Central memory CD8-positive, alpha-beta T cell (primary cell): Measurements from ENCODE around the gene CCL13.

Experiments
- ATAC-seq: fragments of 150-1000 bp; cut with Tn5 transposase; replicated peaks from 2 replicates; pipeline ENCODE4 v1.10.0; 2022; ENCODE audit warnings: mild to moderate bottlenecking, moderate FRiP score, moderate number of reproducible peaks; ENCODE audit not compliant: poor library complexity, severe bottlenecking; ENCODE audit errors: extremely low read depth
- DNase-seq, 2 donors: peaks; one replicate each; pipeline ENCODE4 v3.0.0; 2021; ENCODE audit warnings: low spot score in 2 of 2
- H3K27ac Mint-ChIP-seq: one replicate; pipeline ENCODE4 v1.8.0; 2022; ENCODE audit warnings: low read depth, mild to moderate bottlenecking, moderate library complexity, mixed read lengths
- H3K27me3 Mint-ChIP-seq: one replicate; pipeline ENCODE4 v1.8.0; 2022; ENCODE audit warnings: mixed read lengths
- H3K36me3 Mint-ChIP-seq: one replicate; pipeline ENCODE4 v1.8.0; 2022; ENCODE audit warnings: mild to moderate bottlenecking, moderate library complexity, mixed read lengths; ENCODE audit not compliant: insufficient read depth
- H3K4me1 Mint-ChIP-seq: one replicate; pipeline ENCODE4 v1.8.0; 2022; ENCODE audit warnings: mixed read lengths
- H3K4me3 Mint-ChIP-seq: one replicate; pipeline ENCODE4 v1.8.0; 2022; ENCODE audit warnings: mild to moderate bottlenecking, moderate library complexity, mixed read lengths
- H3K9me3 Mint-ChIP-seq: one replicate; pipeline ENCODE4 v1.8.0; 2022; ENCODE audit warnings: mixed read lengths

CCL13 gene

DNA sequence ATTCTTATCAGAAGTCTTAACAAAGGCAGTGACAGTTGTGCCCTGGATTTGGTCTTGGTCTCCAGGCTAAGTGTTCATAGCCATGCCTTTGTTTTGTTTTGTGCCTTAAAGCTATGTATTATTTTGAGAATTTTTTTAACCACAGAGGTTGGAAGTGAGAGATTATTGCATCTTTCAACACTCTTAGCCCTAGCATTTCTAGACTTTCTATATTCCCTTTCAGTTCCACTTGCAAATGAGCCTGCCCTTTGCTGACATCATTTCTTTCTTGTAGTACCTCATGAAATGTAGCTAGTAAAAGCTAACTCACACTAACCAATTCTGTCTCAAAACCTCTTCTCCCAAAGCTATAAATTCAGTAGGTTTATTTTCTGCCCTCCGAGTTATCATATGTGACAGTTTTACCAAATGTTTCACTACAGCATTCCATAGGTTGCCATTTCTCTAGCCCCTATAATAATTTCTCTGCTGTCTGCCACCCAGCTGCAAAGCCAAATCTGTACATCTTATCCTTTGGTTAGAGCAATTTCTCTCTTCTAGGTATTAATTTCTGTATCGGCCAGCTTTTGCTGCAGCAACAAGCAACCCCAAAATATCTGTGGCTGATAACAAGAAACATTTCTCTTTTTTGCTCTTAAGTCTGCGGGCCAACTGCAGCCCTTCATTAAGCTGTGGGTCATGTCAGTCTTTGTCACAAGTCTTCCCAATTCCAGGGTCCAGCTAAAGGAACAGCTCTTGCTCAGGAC, 21.0 kb downstream of the CCL13 start:
- Mint-ChIP-seq H3K27ac (no peak overlapping the region), H3K4me3 (no peak overlapping the region)

DNA sequence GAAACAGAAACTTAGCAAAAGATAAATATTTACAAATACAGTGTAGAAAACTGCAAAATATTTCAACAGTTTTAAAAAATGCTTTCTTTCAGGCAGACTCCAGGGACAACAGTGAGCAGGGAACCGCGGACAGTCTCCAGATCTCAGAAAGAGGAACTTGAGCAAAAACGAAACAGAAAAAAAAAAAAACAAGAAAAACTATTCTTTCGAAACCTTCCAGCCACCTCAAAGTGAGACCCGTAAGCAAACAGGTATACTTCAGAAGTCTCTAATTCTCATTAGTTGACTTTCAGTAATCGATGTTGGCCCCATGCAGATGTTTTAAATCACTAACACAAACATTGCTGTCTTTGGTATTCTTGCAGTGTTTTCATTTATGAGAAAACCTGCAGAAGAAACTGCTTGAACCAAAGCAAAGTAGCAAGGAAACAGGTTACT, 22.4 kb downstream of the CCL13 start:
- Mint-ChIP-seq H3K4me3 (no peak overlapping the region), H3K9me3 (no peaks in the 10 kb centered on the region), H3K4me1 (peaks cover 10% of the 10 kb centered on the region), H3K27ac (no peak overlapping the region), H3K36me3 (peaks cover 2% of the 10 kb centered on the region), H3K27me3 (peaks cover 27% of the 10 kb centered on the region)
- no peak for DNase-seq
- ATAC-seq = no peak

More for the DNA sequence above, 21.0 kb downstream of the CCL13 start:
- Mint-ChIP-seq H3K4me1 (peaks cover 4% of the 10 kb centered on the region), H3K36me3 (no peaks in the 10 kb centered on the region), H3K9me3 (no peaks in the 10 kb centered on the region), H3K27me3 (peaks cover 16% of the 10 kb centered on the region)
- no peak for DNase-seq
- no peak for ATAC-seq

DNA sequence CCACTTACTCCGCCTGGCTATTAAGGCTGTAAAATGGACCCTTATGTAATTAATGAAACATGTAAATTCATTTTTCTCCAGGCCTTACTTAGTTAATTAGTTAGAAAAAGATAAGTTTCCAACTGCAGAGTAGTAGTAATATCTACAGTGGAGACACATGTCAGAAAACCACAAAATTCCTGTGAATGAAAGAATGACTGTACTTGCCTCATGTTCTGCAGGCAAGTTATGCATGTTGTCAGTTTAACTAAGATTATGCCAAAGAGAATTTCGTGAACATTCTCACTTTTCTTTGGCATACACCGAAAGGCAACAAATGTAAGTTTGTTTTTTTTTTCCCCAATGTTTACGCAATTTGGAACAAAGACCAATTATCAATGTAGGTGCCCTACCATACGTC, 23.6 kb downstream of the CCL13 start:
- Mint-ChIP-seq H3K4me3 (no peak overlapping the region), H3K27ac (no peak overlapping the region)

DNA sequence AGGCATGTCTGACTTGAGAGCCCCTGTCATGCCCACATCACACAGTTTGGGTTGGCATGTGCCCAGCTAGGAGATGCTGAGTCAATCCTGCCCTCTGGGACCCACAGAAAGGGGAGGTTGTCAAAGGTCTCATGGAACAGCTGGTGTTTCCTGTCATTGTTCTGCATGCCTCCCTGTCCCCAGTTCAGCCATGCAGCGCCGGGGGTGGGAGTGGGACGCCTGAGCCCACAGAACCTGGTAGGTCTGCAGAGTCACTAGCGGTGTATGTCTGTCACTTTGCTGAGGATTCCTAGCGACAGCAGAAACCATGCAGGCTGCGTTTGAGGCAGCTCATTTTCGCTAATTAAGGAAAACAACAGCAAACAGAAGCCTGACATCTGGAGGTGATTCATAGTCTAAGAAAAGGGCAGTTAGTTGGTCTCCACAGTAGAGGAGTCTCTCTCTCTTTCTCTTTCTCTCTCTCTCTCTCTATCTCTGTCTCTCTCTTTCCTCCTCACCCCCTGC, 26.4 kb downstream of the CCL13 start:
- Mint-ChIP-seq H3K36me3 (peaks cover 2% of the 10 kb centered on the region), H3K27ac (no peak overlapping the region), H3K4me1 (peaks cover 10% of the 10 kb centered on the region), H3K4me3 (peak overlapping the region; percentile 7), H3K9me3 (no peaks in the 10 kb centered on the region), H3K27me3 (peaks cover 53% of the 10 kb centered on the region)
- ATAC-seq (peak; percentile 24), DNase-seq (no peak)

More for the DNA sequence above, 23.6 kb downstream of the CCL13 start:
- DNase-seq (no peak), ATAC-seq (no peak)
- Mint-ChIP-seq H3K36me3 (peaks cover 2% of the 10 kb centered on the region), H3K4me1 (peaks cover 10% of the 10 kb centered on the region), H3K9me3 (no peaks in the 10 kb centered on the region), H3K27me3 (peaks cover 32% of the 10 kb centered on the region)

GRCh38 chr17:34383216-34383615, 26.9 kb downstream of the CCL13 start:
- Mint-ChIP-seq H3K4me1 (peaks cover 10% of the 10 kb centered on the region), H3K27ac (no peak overlapping the region), H3K4me3 (peak overlapping the region; percentile 7)

DNA sequence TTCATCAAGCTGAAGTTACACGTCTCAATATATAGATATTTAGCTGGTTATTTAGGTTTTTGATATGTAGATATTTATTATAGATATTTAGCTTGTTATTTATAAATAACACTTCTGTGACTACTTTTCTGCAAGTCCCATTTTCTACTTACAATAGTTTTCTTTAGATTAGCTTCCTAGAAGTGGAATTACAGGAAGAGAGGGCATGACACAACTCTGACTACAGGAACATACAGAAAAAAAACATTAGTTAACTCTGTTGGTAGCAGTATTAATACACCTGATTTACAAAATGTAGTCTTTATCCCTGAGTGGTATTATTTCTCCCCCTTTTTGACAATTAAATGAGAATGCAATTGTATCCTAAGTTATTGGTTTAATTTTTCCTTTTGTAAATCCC, 28.0 kb downstream of the CCL13 start:
- Mint-ChIP-seq H3K4me1 (peaks cover 9% of the 10 kb centered on the region), H3K27me3 (peaks cover 53% of the 10 kb centered on the region), H3K36me3 (peaks cover 2% of the 10 kb centered on the region), H3K9me3 (no peaks in the 10 kb centered on the region), H3K27ac (no peak overlapping the region), H3K4me3 (no peak overlapping the region)
- no peak for DNase-seq
- ATAC-seq = no peak

More at GRCh38 chr17:34383216-34383615, 26.9 kb downstream of the CCL13 start:
- Mint-ChIP-seq H3K9me3 (no peaks in the 10 kb centered on the region), H3K27me3 (peaks cover 53% of the 10 kb centered on the region), H3K36me3 (peaks cover 2% of the 10 kb centered on the region)
- ATAC-seq (no peak), DNase-seq (no peak)

DNA sequence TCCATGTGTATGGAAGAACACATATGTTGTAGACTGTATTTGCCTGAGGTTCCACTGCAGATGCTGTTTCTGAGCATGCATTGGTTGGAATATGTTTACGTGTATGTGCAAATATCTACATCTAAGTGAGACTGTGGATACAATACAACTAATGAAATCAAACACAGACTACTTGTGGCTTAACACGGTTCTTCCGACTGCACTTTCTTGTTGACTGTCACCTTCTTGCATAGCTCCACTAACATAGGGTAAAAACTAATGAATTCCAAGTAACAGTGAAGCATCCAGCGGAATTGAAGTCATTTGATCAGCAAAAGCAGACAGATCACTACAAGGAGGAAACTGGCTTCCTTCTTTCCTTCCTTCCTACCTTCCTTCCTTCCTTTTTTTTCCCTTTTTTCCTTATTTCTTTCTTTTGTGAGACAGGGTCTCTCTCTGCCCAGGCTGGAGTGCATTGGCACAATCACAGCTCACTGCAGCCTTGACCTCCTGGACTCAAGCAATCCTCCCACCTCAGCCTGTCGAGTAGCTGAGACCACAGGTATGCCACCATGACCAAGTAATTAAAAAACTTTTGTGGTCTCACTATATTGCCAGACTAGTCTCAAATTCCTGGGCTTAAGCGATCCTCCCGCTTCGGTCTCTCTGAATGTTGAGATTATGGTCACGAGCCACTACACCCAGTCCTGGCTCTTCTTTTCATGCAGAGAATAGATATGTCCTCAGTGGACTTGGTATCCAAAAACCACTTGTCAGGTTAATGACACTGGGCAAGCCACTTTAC, 28.7 kb downstream of the CCL13 start:
- H3K4me3 Mint-ChIP-seq = no peak overlapping the region
- no peak overlapping the region for H3K27ac Mint-ChIP-seq
- no peaks in the 10 kb centered on the region for H3K9me3 Mint-ChIP-seq
- H3K36me3 Mint-ChIP-seq = peaks cover 2% of the 10 kb centered on the region
- ATAC-seq (no peak), DNase-seq (no peak)
- H3K27me3 Mint-ChIP-seq = peaks cover 53% of the 10 kb centered on the region
- H3K4me1 Mint-ChIP-seq = peaks cover 11% of the 10 kb centered on the region

- no peak for DNase-seq
- Mint-ChIP-seq H3K36me3 (peaks cover 2% of the 10 kb centered on the region), H3K27ac (no peak overlapping the region), H3K9me3 (no peaks in the 10 kb centered on the region), H3K4me1 (peaks cover 11% of the 10 kb centered on the region), H3K27me3 (peaks cover 47% of the 10 kb centered on the region), H3K4me3 (no peak overlapping the region)
- ATAC-seq = no peak
These were observed 30.0 kb downstream of the CCL13 start for GRCh38 chr17:34386343-34386696.

GRCh38 chr17:34386697-34387550, 30.6 kb downstream of the CCL13 start:
- Mint-ChIP-seq H3K4me3 (no peak overlapping the region), H3K27me3 (peaks cover 41% of the 10 kb centered on the region), H3K36me3 (peaks cover 3% of the 10 kb centered on the region), H3K4me1 (peaks cover 11% of the 10 kb centered on the region), H3K27ac (no peak overlapping the region), H3K9me3 (no peaks in the 10 kb centered on the region)
- DNase-seq = no peak
- ATAC-seq = no peak

DNA sequence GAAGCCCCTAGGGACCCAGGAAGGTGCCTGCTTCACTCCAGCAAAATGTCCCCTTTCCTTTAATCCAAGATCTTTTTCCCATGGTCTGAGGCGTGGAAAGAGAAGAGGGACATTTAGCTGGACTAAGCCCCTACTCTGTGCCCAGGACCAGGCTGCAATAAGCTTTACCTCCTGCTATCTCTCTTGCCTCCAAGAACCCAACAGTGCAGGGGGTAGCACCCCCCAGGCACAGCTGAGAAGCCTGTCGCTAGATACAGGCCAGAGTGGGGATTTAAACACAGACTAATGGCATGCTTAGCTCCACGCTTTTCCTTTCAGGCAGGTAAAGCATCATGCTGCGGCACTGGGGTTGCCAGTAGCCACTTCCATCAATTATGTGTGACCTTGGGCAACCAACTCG, 31.3 kb downstream of the CCL13 start:
- no peak for ATAC-seq
- Mint-ChIP-seq H3K4me3 (no peak overlapping the region), H3K4me1 (peaks cover 11% of the 10 kb centered on the region), H3K36me3 (peaks cover 4% of the 10 kb centered on the region), H3K27ac (no peak overlapping the region), H3K27me3 (peaks cover 34% of the 10 kb centered on the region), H3K9me3 (no peaks in the 10 kb centered on the region)
- DNase-seq = no peak

DNA sequence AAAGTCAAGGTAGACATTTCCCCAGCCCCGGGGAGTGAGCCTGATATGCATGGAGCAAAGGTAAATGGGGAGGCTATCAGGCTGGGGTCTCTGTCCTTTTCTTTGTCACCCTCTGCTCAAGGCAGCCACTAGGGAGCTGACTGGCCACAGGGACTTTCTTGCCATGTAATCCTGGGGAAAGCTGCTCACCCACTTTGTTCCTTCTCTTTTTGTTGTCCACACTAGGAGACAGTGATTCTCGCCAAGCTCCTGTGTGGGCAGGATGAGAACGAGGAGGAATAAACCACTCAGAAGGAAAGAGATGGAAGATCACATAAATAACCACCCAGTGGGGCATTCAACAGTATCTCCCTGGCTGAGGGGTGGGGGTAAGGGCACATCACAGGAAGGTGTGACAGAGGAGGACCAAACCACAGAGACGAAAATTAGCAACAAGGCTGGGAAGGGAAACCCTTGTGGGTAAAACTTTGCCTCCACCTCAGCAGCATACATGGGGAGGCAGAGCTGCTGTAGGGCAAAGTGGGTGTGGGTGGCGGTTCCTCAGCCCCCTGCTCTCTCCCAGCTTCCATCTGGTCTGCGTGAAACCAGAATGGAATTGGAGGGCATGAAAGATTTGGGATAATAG, 33.0 kb downstream of the CCL13 start:
- H3K36me3 Mint-ChIP-seq = peaks cover 1% of the 10 kb centered on the region
- ATAC-seq (no peak), DNase-seq (no peak)
- no peak overlapping the region for H3K4me3 Mint-ChIP-seq
- H3K4me1 Mint-ChIP-seq = peaks cover 6% of the 10 kb centered on the region
- H3K27me3 Mint-ChIP-seq = peaks cover 26% of the 10 kb centered on the region
- H3K9me3 Mint-ChIP-seq = no peaks in the 10 kb centered on the region
- H3K27ac Mint-ChIP-seq = no peak overlapping the region

GRCh38 chr17:34390649-34391048, 34.4 kb downstream of the CCL13 start:
- ATAC-seq (no peak), DNase-seq (no peak)
- Mint-ChIP-seq H3K36me3 (peaks cover 1% of the 10 kb centered on the region), H3K4me1 (peaks cover 6% of the 10 kb centered on the region), H3K27ac (no peak overlapping the region), H3K4me3 (no peak overlapping the region), H3K27me3 (peaks cover 14% of the 10 kb centered on the region), H3K9me3 (no peaks in the 10 kb centered on the region)
